Fibroblast of skin of scalp (primary cell): ENCODE data around the gene LIMK1.
"Not testable (repeated sequence)": the region's sequence is repeated elsewhere in the genome, so short reads cannot be mapped to it uniquely, and the experiment has no call there.

Source experiments
- DNase-seq: peaks from one replicate; pipeline ENCODE4 v3.0.0-alpha.2; 2013

Gene LIMK1

GRCh38 chr7:74126220-74126880, 42.7 kb downstream of the LIMK1 start:
- DNase-seq: no peak

- no peak for DNase-seq
Observed at GRCh38 chr7:74129887-74130286, 46.3 kb downstream of the LIMK1 start.

GRCh38 chr7:74130518-74130917, 46.9 kb downstream of the LIMK1 start:
- DNase-seq: no peak

GRCh38 chr7:74134117-74134620, 50.6 kb downstream of the LIMK1 start:
- no peak for DNase-seq

GRCh38 chr7:74138334-74138867, 54.8 kb downstream of the LIMK1 start:
- DNase-seq: no peak

- DNase-seq: no peak
Observed at GRCh38 chr7:74138945-74139843, 55.6 kb downstream of the LIMK1 start.

- DNase-seq: no peak
Observed at GRCh38 chr7:74141705-74142104, 58.1 kb downstream of the LIMK1 start.

- DNase-seq: no peak
Observed at GRCh38 chr7:74143383-74143782, 59.8 kb downstream of the LIMK1 start.

GRCh38 chr7:74148491-74148890, 64.9 kb downstream of the LIMK1 start:
- no peak for DNase-seq

- DNase-seq: no peak
Observed at GRCh38 chr7:74149071-74149470, 65.5 kb downstream of the LIMK1 start.

- DNase-seq: no peak
Observed at GRCh38 chr7:74149603-74150002, 66.0 kb downstream of the LIMK1 start.

- no peak for DNase-seq
Observed at GRCh38 chr7:74153736-74154135, 70.1 kb downstream of the LIMK1 start.

GRCh38 chr7:74155810-74156395, 72.3 kb downstream of the LIMK1 start:
- DNase-seq: no peak

- DNase-seq: no peak
Observed at GRCh38 chr7:74157605-74158004, 74.0 kb downstream of the LIMK1 start.

GRCh38 chr7:74164985-74165456, 81.4 kb downstream of the LIMK1 start:
- DNase-seq: peak; percentile 33

GRCh38 chr7:74165867-74166593, 82.4 kb downstream of the LIMK1 start:
- DNase-seq: no peak

- not testable (repeated sequence) for DNase-seq
Observed at GRCh38 chr7:74167324-74167723, 83.7 kb downstream of the LIMK1 start.
